IMR-90 (cell line): ENCODE measurements around the gene ID3. TPM values are rescaled to one million over a fixed set of nuclear protein-coding genes. Genes with fewer than 3 reads are reported as not detected.

Experiments
- ATAC-seq: fragments of 200-7000 bp; cut with Tn5 transposase; 2 replicates; pipeline ENCODE4 v1.9.1; 2020; ENCODE audit warnings: low read depth, mild to moderate bottlenecking, moderate library complexity
- BruUV-seq: library from RNA; stranded (reverse); fragments of 400-500 nt; replicated peaks from 2 replicates; lab custom pipeline; 2021; lab: Mats Ljungman, UMichigan
- CTCF ChIA-PET: fragments of 300-600 bp; formaldehyde crosslinking; extraction: SDS; loops from one replicate; lab custom pipeline; 2021; ENCODE audit warnings: antibody characterized with exemption; lab: Yijun Ruan, JAX
- POLR2A ChIA-PET: fragments of 300-600 bp; sonication (Branson Sonifier 250); formaldehyde crosslinking; loops from one replicate; lab custom pipeline; 2022; ENCODE audit warnings: antibody characterized with exemption; ENCODE audit not compliant: unreplicated experiment; lab: Charles Lee
- DNase-seq: peaks from one replicate; pipeline ENCODE4 v3.0.0; 2013
- H2AFZ ChIP-seq: replicated peaks from 2 replicates; pipeline ENCODE3; 2013; ENCODE audit warnings: low read length, mild to moderate bottlenecking; ENCODE audit not compliant: poor library complexity
- H2AK5ac ChIP-seq: 2 replicates; pipeline ENCODE4 v1.6.1; 2013; ENCODE audit warnings: low read depth, low read length, inconsistent platforms
- H2AK9ac ChIP-seq: replicated peaks from 2 replicates; pipeline ENCODE3; 2013; ENCODE audit warnings: mild to moderate bottlenecking, low read depth, low read length, moderate library complexity; ENCODE audit not compliant: poor library complexity
- H2BK120ac ChIP-seq: 2 replicates; pipeline ENCODE4 v1.6.1; 2013; ENCODE audit warnings: low read depth, low read length, inconsistent platforms
- H2BK15ac ChIP-seq: 3 replicates; pipeline ENCODE4 v1.6.1; 2013; ENCODE audit warnings: low read depth, low read length, inconsistent platforms
- H2BK20ac ChIP-seq: 2 replicates; pipeline ENCODE4 v1.6.1; 2013; ENCODE audit warnings: low read depth, mild to moderate bottlenecking, inconsistent platforms, low read length, moderate library complexity
- H2BK5ac ChIP-seq: 2 replicates; pipeline ENCODE4 v1.6.1; 2013; ENCODE audit warnings: mild to moderate bottlenecking, low read depth, low read length, inconsistent platforms; ENCODE audit not compliant: poor library complexity, severe bottlenecking
- H3K14ac ChIP-seq: replicated peaks from 2 replicates; pipeline ENCODE4 v1.6.1; 2013; ENCODE audit warnings: low read depth, low read length, inconsistent platforms
- H3K18ac ChIP-seq: 2 replicates; pipeline ENCODE4 v1.6.1; 2013; ENCODE audit warnings: low read depth, low read length, control low read depth
- H3K23ac ChIP-seq: 2 replicates; pipeline ENCODE4 v1.6.1; 2013; ENCODE audit warnings: low read depth, low read length, inconsistent platforms
- H3K27ac ChIP-seq: 2 replicates; pipeline ENCODE4 v1.5.1; 2013; ENCODE audit warnings: mild to moderate bottlenecking, control low read depth, low read length; ENCODE audit not compliant: insufficient read depth
- H3K27me3 ChIP-seq: 2 replicates; pipeline ENCODE4 v1.6.1; 2013; ENCODE audit warnings: low read length; ENCODE audit not compliant: control insufficient read depth, insufficient read depth
- H3K36me3 ChIP-seq: 2 replicates; pipeline ENCODE4 v1.6.1; 2013; ENCODE audit warnings: low read length, mixed read lengths; ENCODE audit not compliant: control insufficient read depth, insufficient read depth
- H3K4ac ChIP-seq: 2 replicates; pipeline ENCODE4 v1.6.1; 2013; ENCODE audit warnings: low read depth, low read length, inconsistent platforms
- H3K4me1 ChIP-seq: 2 replicates; pipeline ENCODE4 v1.6.1; 2013; ENCODE audit warnings: low read length, mixed read lengths; ENCODE audit not compliant: control insufficient read depth, insufficient read depth
- H3K4me2 ChIP-seq: 2 replicates; pipeline ENCODE4 v1.6.1; 2013; ENCODE audit warnings: low read depth, mild to moderate bottlenecking, control low read depth, low read length, moderate library complexity
- H3K4me3 ChIP-seq: 2 replicates; pipeline ENCODE4 v1.5.1; 2013; ENCODE audit warnings: low read depth, mild to moderate bottlenecking, control low read depth, low read length, moderate library complexity; ENCODE audit not compliant: insufficient read depth
- H3K56ac ChIP-seq: 2 replicates; pipeline ENCODE4 v1.6.1; 2013; ENCODE audit warnings: low read length, inconsistent platforms; ENCODE audit not compliant: insufficient read depth; ENCODE audit errors: extremely low read depth
- H3K79me1 ChIP-seq, 2 experiments: 2 replicates each; pipeline ENCODE4 v1.6.1; 2013; ENCODE audit warnings: low read length in 2 of 2, inconsistent platforms in 1 of 2, low read depth in 1 of 2
- H3K9ac ChIP-seq: 2 replicates; pipeline ENCODE4 v1.6.1; 2013; ENCODE audit warnings: low read depth, low read length, control low read depth
- H3K9me1 ChIP-seq: 2 replicates; pipeline ENCODE4 v1.6.1; 2013; ENCODE audit warnings: low read length, inconsistent platforms; ENCODE audit not compliant: insufficient read depth
- H3K9me3 ChIP-seq: 2 replicates; pipeline ENCODE4 v1.6.1; 2013; ENCODE audit warnings: low read length; ENCODE audit not compliant: control insufficient read depth, insufficient read depth
- H4K20me1 ChIP-seq: 2 replicates; pipeline ENCODE4 v1.6.1; 2013; ENCODE audit warnings: low read length, inconsistent platforms; ENCODE audit not compliant: insufficient read depth
- H4K5ac ChIP-seq: 2 replicates; pipeline ENCODE4 v1.6.1; 2013; ENCODE audit warnings: mild to moderate bottlenecking, low read depth, low read length, control low read depth
- H4K8ac ChIP-seq, 2 experiments: 2 replicates each; pipeline ENCODE4 v1.6.1; 2013; ENCODE audit warnings: low read depth in 2 of 2, low read length in 2 of 2, control low read depth in 1 of 2, inconsistent platforms in 1 of 2
- H4K91ac ChIP-seq: 2 replicates; pipeline ENCODE4 v1.6.1; 2013; ENCODE audit warnings: low read depth, low read length, inconsistent platforms; ENCODE audit not compliant: insufficient read depth
- CHD1 ChIP-seq: IDR thresholded peaks from 2 replicates; pipeline ENCODE4 v1.6.1; 2012; ENCODE audit warnings: low read depth, low read length, improper control_type of control experiment
- MAFK ChIP-seq: IDR thresholded peaks from 2 replicates; pipeline ENCODE4 v1.6.1; 2012; ENCODE audit warnings: low read depth, low read length, improper control_type of control experiment
- MAZ ChIP-seq: IDR thresholded peaks from 2 replicates; pipeline ENCODE4 v1.6.1; 2012; ENCODE audit warnings: low read depth, mild to moderate bottlenecking, low read length, improper control_type of control experiment, moderate library complexity, borderline replicate concordance
- WGBS, 2 experiments: methylation state at CpG; one replicate each; pipeline versions ENCODE4 v1.1.5 to v1.1.7; 2013; ENCODE audit warnings: missing lambda C conversion rate in 2 of 2; ENCODE audit not compliant: insufficient read length in 1 of 2; ENCODE audit errors: extremely low coverage in 2 of 2; 5-methylcytosine and 5-hydroxymethylcytosine counted together
- dilution Hi-C: fragments of 300-500 bp; cut with HindIII; formaldehyde crosslinking; loops from one replicate; pipeline ENCODE4 v1.14.3; 2018; ENCODE audit warnings: low sequenced_read_pairs; ENCODE audit not compliant: unreplicated experiment
- in situ Hi-C: fragments of 300-500 bp; cut with MboI; formaldehyde crosslinking; loops from 3 replicates; pipeline ENCODE4 v1.14.3; 2019; ENCODE audit warnings: low sequenced_read_pairs, inconsistent platforms, mixed read lengths
- intact Hi-C: fragments of 100-400 bp; cut with micrococcal nuclease; formaldehyde crosslinking; loops from 2 replicates; pipeline ENCODE4 v1.10.0; 2022
- polyA plus RNA-seq, 3 experiments: library from polyadenylated mRNA; depleted of rRNA; stranded (reverse); fragments of >200 nt; gene quantifications; 2 replicates each; pipeline ENCODE4 v1.2.3, GENCODE V29; 2012; ENCODE audit warnings: low replicate concordance in 1 of 3
- total RNA-seq: library from RNA; depleted of rRNA; stranded (reverse); fragments of >200 nt; gene quantifications from 2 replicates; pipeline ENCODE4 v1.2.3, GENCODE V29; 2012

The ID3 gene
- total and polyA plus RNA-seq, 2 of the 4 experiments (the other 2 are of a cell fraction): 109 to 304 TPM

DNA sequence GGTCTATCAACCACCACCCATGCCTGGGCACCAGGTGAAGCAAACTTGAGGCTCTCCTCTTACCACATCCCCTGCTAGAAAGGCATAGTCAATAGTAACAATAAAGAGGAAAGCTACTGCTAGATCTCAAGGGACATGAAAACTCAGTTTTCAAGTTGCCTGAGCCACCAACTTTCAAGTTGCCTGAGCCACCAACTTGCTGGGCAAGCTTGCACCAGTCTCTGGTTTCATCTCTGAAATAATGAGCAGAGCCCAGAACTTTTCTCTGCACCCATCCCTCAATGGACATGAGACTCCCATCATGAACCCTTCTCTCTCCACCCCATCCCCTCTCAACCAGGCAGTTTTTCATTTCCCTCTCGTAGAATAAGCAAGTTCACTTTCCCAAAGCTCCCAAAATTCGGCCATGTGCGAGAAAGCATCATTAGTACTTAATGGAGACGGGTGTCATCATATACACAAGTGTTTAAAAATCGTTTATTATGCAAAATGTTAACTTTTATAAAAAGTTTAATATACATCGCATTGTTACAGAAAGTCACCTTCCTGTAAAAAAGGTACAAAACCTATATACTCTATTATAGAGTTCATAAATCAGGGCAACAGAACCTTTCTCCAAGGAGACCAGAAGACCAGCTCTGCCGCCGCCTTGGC, 1.7 kb downstream of the ID3 start:
- dilution Hi-C loops (no loop called here), intact Hi-C loops (loop anchor here (5.0 kb wide), 1 partner anchor 135 kb away; the partner anchor contains the start of gene RPL11)

More for the DNA sequence above, 1.7 kb downstream of the ID3 start:
- H3K79me1 ChIP-seq: peaks cover 7 to 52% of the 10 kb centered on the region in 2 experiments; a peak in 3 of 4 replicates
- no peak overlapping the region for H2AFZ ChIP-seq
- H3K56ac ChIP-seq: peak overlapping the region; percentile 76
- peaks cover 16% of the 10 kb centered on the region for H3K36me3 ChIP-seq
- H3K18ac ChIP-seq: peak overlapping the region; percentile 45
- H4K8ac ChIP-seq: peak overlapping the region; percentile 86 to 89
- TF ChIP-seq MAZ: 0 out of 2 replicates have a peak, but pooled peaks have one; percentile 33
- TF ChIP-seq MAFK: no peak
- TF ChIP-seq CHD1: peak; percentile 83
- H3K4me2 ChIP-seq: peak overlapping the region; percentile 93
- H3K4ac ChIP-seq: peak overlapping the region; percentile 95
- no peaks in the 10 kb centered on the region for H3K9me3 ChIP-seq
- H3K23ac ChIP-seq: peak overlapping the region; percentile 98
- peak overlapping the region; percentile 62 for H2AK5ac ChIP-seq
- peak overlapping the region; percentile 96 for H3K14ac ChIP-seq
- H3K4me1 ChIP-seq: peaks cover 37% of the 10 kb centered on the region
- H4K5ac ChIP-seq: peak overlapping the region; percentile 3; the same call in 1 of the 2 replicates
- H2BK120ac ChIP-seq: peak overlapping the region; percentile 90
- H4K20me1 ChIP-seq: peaks cover 42% of the 10 kb centered on the region
- in situ Hi-C loops: no loop called here
- peak overlapping the region; percentile 87 for H3K27ac ChIP-seq
- ChIA-PET CTCF (interaction anchor here (0.6 to 9.4 kb wide), 2 partner anchors 13 to 78 kb away, joined by 3 to 67 read pairs; no protein-coding TSS in a partner anchor), POLR2A (interaction anchor here (1.4 to 1.6 kb wide), 2 partner anchors 19 to 78 kb away, joined by 3 to 11 read pairs; no protein-coding TSS in a partner anchor)
- WGBS, 2 experiments: no CpG with 5 or more reads among the region's 8 CpGs
- peak overlapping the region; percentile 99 for H3K9ac ChIP-seq
- peak overlapping the region; percentile 85 for H2BK5ac ChIP-seq
- peak overlapping the region; percentile 19 for H2AK9ac ChIP-seq
- H2BK15ac ChIP-seq: 0 out of 3 replicates have a peak overlapping the region, but pooled peaks have one; percentile 11
- H2BK20ac ChIP-seq: no peak overlapping the region; the same call in 1 of the 2 replicates
- ATAC-seq (no peak), DNase-seq (peak; percentile 47)
- H3K9me1 ChIP-seq: peaks cover 6% of the 10 kb centered on the region; the same call in 1 of the 2 replicates
- BruUV-seq: no TSS peak
- H3K4me3 ChIP-seq: peak overlapping the region; percentile 76
- H4K91ac ChIP-seq: peak overlapping the region; percentile 78
- no peaks in the 10 kb centered on the region for H3K27me3 ChIP-seq
